ENCODE measurements around the gene WDPCP. TPM values are rescaled to one million over a fixed set of nuclear protein-coding genes. Genes with fewer than 3 reads are reported as not detected.
"Not testable (repeated sequence)": the region's sequence is repeated elsewhere in the genome, so short reads cannot be mapped to it uniquely, and the experiment has no call there.

WDPCP gene
- total RNA-seq, 8 experiments from 2014 or later, result 5.6 to 22.4 (median 14.6) TPM

DNA sequence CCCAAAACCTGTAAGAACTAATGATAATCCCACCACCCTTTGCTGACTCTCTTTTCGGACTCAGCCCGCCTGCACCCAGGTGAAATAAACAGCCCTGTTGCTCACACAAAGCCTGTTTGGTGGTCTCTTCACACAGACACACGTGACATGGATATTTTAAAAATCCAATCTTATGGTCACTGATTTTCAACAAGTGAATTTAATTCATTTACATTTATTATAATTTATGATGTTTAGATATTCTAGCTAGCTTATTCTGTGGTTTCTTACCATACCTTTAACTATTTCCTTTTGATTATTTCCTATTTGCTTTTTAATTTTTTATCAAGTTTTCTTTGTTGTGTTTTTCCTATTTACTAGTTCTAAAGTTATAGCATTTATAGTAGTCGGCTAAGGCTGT, 301.8 kb downstream of the WDPCP start:
- WGBS, 10 experiments, result 48 to 100% (median 94%) methylated on average over 1 to 3 of the region's 4 CpGs; no CpG with 5 or more reads in 1 of the 10 experiments
- H3K4me1 ChIP-seq (replicated peaks in 1 of 2); ATAC-seq (replicated peaks in 6 of 8); in situ Hi-C loops (cut with MboI; ENCODE audit: low pct_unique_long_range_greater_than_20kb in 2 of 9, low sequenced_read_pairs in 9 of 9, unreplicated experiment in 9 of 9); H3K27ac ChIP-seq; H3K4me3 ChIP-seq: not testable (repeated sequence)

DNA sequence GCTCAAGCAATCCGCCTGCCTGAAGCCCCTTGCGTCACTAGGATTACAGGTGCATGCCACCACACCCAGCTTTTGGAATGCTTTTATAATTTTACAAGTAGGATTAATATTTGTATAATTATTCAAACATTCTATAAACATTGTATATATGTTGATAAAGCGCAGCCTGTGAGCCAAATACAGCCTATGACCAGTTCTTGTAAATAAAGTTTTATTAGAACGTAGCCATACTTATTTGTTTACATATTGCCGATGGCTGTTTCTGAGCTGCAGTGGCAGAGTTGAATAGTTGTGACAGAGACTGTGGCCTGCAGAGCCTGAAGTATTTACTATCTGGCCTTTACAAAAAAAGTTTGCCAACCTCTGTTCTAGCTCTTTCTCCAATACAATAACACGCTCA, 305.0 kb downstream of the WDPCP start:
- 57 to 97% (median 90%) methylated on average over 1 to 6 of the region's 6 CpGs; no CpG with 5 or more reads in 1 of the 10 experiments for WGBS, 10 experiments
- Histone ChIP-seq H3K27ac (no peak overlapping the region), H3K4me1 (replicated peaks in 1 of 2) (no peaks in the 10 kb centered on the region), H3K4me3 (no peak overlapping the region)
- in situ Hi-C loops (cut with MboI; ENCODE audit: low pct_unique_long_range_greater_than_20kb in 2 of 9, low sequenced_read_pairs in 9 of 9, unreplicated experiment in 9 of 9), result no loop called here
- no peak for ATAC-seq (replicated peaks in 6 of 8)

DNA sequence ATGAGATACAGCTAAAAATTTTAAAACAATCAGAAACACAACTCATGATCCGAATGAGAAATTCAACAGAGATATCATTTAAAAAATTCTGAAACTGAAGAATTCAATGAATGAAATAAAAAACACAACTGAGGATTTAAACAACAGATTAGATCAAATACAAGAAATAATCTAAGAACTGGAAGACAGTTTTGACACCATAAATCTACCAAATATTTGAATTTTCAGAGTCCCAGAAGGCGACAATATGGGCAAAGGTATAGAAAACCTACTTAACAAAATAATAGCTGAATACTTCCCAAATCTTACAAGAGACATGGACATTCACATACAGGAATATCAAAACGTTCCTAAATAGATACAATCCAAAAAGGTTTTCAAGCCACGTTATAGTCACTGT, 315.7 kb downstream of the WDPCP start:
- H3K4me3 ChIP-seq, result no peak overlapping the region
- in situ Hi-C loops (cut with MboI; ENCODE audit: low pct_unique_long_range_greater_than_20kb in 2 of 9, low sequenced_read_pairs in 9 of 9, unreplicated experiment in 9 of 9), result no loop called here
- 32 to 100% (median 79%) methylated on average over 1 to 4 of the region's 4 CpGs for WGBS, 10 experiments

DNA sequence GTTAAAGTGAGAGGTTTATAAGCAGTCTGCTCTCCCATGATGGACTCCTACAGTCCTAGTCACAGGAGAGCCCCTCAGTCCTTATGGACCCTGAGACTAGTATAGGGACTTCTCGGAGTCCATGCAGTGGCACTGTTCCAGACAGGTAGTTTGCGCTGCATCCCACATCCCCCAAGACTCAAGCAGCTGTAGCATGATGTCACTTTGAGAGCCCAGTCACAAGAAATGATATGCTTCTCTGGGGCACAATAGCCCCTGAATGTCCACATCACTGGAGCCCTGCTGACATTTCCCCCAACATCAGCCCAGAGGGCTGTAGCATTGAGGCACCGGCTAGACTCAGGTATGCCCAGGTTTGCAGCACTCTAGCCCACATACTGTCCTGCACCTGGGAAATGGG, 317.6 kb downstream of the WDPCP start:
- 86 to 100% (median 100%) methylated on average over 1 to 3 of the region's 3 CpGs; no CpG with 5 or more reads in 6 of the 10 experiments for whole genome bisulfite sequencing, 10 experiments
- Histone ChIP-seq H3K4me3 (no peak overlapping the region), H3K4me1 (replicated peaks in 1 of 2) (no peaks in the 10 kb centered on the region), H3K27ac (no peak overlapping the region)
- no peak for ATAC-seq (replicated peaks in 6 of 8)
- in situ Hi-C loops (cut with MboI; ENCODE audit: low pct_unique_long_range_greater_than_20kb in 2 of 9, low sequenced_read_pairs in 9 of 9, unreplicated experiment in 9 of 9), result no loop called here

More for the DNA sequence above, 315.7 kb downstream of the WDPCP start:
- no peaks in the 10 kb centered on the region for H3K4me1 ChIP-seq (replicated peaks in 1 of 2)
- no peak for ATAC-seq (replicated peaks in 6 of 8)
- no peak overlapping the region for H3K27ac ChIP-seq

DNA sequence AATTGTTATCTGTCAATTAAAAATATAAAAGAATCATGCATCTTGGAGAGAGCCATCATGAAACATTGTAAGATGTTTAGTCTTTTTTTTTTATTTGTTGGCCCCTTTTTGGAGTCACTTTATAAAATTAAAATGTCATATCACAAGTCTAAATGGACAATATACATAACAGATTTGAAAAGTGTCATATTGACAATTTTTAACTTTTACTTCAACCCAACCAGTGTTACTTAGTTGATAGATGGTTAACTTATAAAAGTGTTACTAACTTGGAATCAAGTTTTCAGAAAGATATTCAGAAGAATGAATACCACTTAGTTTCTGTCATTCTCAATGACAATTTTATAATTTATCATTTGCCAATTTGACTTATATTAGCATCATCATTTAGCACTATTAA, 319.3 kb downstream of the WDPCP start:
- H3K4me3 ChIP-seq, result no peak overlapping the region
- ATAC-seq (replicated peaks in 6 of 8), result no peak
- no peaks in the 10 kb centered on the region for H3K4me1 ChIP-seq (replicated peaks in 1 of 2)
- in situ Hi-C loops (cut with MboI; ENCODE audit: low pct_unique_long_range_greater_than_20kb in 2 of 9, low sequenced_read_pairs in 9 of 9, unreplicated experiment in 9 of 9), result no loop called here
- H3K27ac ChIP-seq, result no peak overlapping the region

DNA sequence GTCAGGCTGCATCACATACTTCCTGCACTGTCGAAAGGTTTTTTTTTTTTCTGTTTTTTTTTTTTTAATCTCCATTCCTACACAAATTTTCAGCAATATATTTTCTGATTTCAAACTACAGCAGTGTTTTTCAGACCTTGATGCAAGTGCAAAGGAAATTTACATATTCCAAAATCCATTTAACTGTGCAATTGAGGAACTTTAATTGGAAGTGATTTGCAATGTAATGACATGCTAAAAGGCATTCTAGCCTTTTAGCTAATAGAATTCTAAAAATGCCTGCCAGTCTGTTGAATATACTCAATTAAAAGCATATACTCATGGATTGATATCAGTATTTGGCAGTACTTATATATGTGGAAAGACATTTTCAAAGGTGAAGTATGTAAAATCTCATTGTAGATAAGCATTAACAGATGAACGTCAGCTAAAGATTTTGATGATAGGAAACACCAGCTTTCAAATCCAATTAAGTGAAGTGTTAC, 327.1 kb downstream of the WDPCP start:
- ATAC-seq (replicated peaks in 6 of 8), result peak in 3 of 8 experiments; percentile 15 to 73 (median 54)
- H3K27ac ChIP-seq, result no peak overlapping the region
- H3K4me3 ChIP-seq, result no peak overlapping the region
- WGBS, 10 experiments, result 0 to 97% (median 90%) methylated on average over 1 to 2 of the region's 2 CpGs
- in situ Hi-C loops (cut with MboI; ENCODE audit: low pct_unique_long_range_greater_than_20kb in 2 of 9, low sequenced_read_pairs in 9 of 9, unreplicated experiment in 9 of 9), result no loop called here
- no peaks in the 10 kb centered on the region for H3K4me1 ChIP-seq (replicated peaks in 1 of 2)

DNA sequence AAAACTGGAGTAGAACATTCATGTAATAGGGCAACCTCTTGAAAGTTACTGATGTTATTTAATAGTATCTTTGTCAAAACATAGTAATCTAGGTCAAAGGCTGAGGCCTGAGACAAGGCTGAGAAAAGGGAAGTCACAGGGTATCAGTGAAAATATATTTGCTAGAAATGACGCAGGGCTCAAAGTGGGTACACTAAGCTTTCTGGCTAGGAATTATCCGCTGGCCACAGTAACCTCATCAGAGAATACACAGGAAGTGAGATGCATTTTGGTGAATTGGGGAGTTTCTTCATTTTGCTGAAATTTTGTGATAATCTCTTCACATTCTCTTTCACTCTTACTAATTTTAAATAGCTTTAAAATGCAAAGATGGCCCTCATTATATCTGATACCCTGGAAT, 330.8 kb downstream of the WDPCP start:
- in situ Hi-C loops (cut with MboI; ENCODE audit: low pct_unique_long_range_greater_than_20kb in 2 of 9, low sequenced_read_pairs in 9 of 9, unreplicated experiment in 9 of 9), result no loop called here
- WGBS, 10 experiments, result 79 to 100% (median 96%) methylated on average over 1 to 2 of the region's 2 CpGs; no CpG with 5 or more reads in 3 of the 10 experiments
- H3K4me1 ChIP-seq (replicated peaks in 1 of 2), result no peaks in the 10 kb centered on the region
- ATAC-seq (replicated peaks in 6 of 8), result no peak
- no peak overlapping the region for H3K27ac ChIP-seq
- H3K4me3 ChIP-seq, result no peak overlapping the region

DNA sequence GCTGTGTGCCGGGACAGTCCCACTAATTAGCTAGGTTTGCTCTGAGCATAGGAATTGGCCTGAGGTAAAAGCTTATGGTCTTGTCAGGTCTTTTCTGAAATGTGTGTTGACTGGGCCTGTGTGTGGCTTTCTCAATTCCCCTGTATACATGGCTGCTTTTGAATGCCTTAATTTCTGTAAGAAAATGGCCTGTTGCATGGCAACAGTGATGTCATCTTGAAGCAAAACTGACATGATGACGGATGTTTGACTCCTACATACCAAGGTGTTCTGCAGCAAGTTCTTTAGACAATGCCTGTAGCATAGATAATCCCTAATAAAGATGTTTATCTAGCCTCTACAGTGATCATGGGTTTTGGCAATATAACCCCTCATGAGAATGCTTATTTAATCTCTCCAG, 339.1 kb downstream of the WDPCP start:
- Histone ChIP-seq H3K4me1 (replicated peaks in 1 of 2) (no peaks in the 10 kb centered on the region), H3K27ac (no peak overlapping the region), H3K4me3 (no peak overlapping the region)
- in situ Hi-C loops (cut with MboI; ENCODE audit: low pct_unique_long_range_greater_than_20kb in 2 of 9, low sequenced_read_pairs in 9 of 9, unreplicated experiment in 9 of 9), result no loop called here
- ATAC-seq (replicated peaks in 6 of 8), result no peak
- 69 to 88% (median 83%) methylated on average over 1 to 2 of the region's 2 CpGs; no CpG with 5 or more reads in 3 of the 10 experiments for WGBS, 10 experiments

DNA sequence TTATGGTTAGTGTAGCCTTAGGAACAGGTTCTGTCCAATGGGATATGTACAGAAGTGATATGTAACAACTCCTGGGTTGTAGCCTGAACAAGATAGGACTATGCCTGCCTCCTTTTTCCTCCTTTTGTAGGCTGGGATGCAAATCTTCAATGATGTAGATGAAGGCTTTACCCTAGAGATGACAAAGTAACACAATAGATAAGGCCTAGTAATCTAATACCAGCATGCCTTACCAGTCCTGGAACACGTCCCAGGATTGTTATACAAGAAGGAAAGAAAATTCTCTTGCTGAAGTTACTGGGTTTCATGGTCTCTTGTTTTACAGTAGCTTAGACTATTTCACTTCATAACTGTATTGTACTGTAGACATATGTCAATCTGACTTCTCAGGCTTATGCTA, 345.5 kb downstream of the WDPCP start:
- H3K4me3 ChIP-seq, result no peak overlapping the region
- WGBS, 10 experiments, result 40 to 100% (median 66%) methylated on average over 1 of the region's 1 CpG; no CpG with 5 or more reads in 4 of the 10 experiments
- no peak overlapping the region for H3K27ac ChIP-seq
- no peaks in the 10 kb centered on the region for H3K4me1 ChIP-seq (replicated peaks in 1 of 2)
- in situ Hi-C loops (cut with MboI; ENCODE audit: low pct_unique_long_range_greater_than_20kb in 2 of 9, low sequenced_read_pairs in 9 of 9, unreplicated experiment in 9 of 9), result no loop called here
- no peak for ATAC-seq (replicated peaks in 6 of 8)

DNA sequence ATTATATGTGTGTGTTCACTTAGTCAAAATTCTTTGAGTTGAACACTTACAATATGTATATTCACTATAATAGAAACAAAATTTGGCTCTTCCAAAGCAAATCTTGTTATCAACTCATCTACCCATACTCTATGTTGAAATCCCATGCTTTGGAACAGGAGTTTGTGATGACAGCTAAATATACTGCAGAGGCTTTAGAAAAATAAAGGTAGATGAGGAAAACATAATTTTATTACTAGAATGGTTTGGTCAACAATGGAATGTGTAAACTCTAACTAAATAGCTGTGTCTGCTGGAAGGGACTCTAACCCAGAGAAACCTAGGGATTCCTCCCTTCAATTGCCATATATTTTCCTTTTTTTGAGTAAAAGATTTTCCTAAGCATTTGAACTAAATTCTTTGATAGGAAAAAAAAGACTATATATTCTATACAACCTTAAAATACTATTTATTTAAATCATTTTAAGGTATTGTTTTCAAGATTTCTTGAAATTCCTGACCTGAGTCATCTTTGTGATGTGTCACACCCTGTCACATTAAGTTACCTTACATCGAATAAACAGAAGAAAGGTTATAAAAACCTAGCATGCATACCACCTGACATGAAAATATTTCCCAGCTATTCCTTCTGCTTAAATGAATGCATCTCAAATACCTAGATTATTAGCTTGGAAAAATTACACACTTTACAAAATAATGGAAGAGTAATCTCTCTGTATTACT, 362.2 kb downstream of the WDPCP start:
- Histone ChIP-seq H3K4me3 (no peak overlapping the region), H3K27ac (no peak overlapping the region), H3K4me1 (replicated peaks in 1 of 2) (no peaks in the 10 kb centered on the region)
- in situ Hi-C loops (cut with MboI; ENCODE audit: low pct_unique_long_range_greater_than_20kb in 2 of 9, low sequenced_read_pairs in 9 of 9, unreplicated experiment in 9 of 9), result no loop called here
- ATAC-seq (replicated peaks in 6 of 8), result no peak
- 67 to 100% (median 89%) methylated on average over 1 of the region's 1 CpG; no CpG with 5 or more reads in 5 of the 10 experiments for WGBS, 10 experiments

DNA sequence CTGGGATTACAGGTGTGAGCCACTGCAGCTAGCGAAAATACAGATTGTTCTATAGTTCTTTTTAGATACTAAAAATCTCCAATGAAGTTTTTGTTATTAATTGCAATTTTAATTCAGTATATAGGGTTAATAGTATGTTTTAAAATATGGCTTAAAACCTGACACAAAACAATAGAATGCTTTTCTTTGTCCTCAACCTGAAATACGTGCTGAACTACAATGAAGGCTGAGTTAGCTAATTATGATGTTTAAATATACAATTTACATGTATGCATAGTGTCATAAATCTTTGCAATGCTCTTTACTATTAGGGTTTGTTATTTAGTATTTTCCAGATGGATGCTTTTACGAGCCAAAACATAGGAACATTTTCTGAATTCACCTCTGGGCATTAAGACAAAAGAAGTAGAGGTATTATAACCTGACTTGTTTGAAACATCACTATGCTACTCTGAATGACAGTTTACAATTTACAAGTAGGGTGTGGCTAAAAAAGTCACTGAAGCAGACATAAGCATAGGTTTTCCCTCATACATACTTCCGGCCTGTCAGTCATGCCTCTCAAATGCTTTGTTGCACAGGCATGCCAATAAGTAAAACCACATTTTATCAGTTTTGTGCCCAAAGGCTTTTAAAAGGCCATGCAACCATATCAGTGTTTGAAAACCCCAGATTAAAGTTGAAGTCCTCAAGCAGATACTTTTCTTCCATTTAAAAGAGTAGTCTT, 369.3 kb downstream of the WDPCP start:
- no peak overlapping the region for H3K27ac ChIP-seq
- in situ Hi-C loops (cut with MboI; ENCODE audit: low pct_unique_long_range_greater_than_20kb in 2 of 9, low sequenced_read_pairs in 9 of 9, unreplicated experiment in 9 of 9), result no loop called here
- ATAC-seq (replicated peaks in 6 of 8), result peak in 3 of 8 experiments; percentile 49 to 97 (median 94)
- no peaks in the 10 kb centered on the region for H3K4me1 ChIP-seq (replicated peaks in 1 of 2)
- no peak overlapping the region for H3K4me3 ChIP-seq
- WGBS, 10 experiments, result 0 to 100% (median 66%) methylated on average over 1 to 4 of the region's 4 CpGs; no CpG with 5 or more reads in 2 of the 10 experiments

DNA sequence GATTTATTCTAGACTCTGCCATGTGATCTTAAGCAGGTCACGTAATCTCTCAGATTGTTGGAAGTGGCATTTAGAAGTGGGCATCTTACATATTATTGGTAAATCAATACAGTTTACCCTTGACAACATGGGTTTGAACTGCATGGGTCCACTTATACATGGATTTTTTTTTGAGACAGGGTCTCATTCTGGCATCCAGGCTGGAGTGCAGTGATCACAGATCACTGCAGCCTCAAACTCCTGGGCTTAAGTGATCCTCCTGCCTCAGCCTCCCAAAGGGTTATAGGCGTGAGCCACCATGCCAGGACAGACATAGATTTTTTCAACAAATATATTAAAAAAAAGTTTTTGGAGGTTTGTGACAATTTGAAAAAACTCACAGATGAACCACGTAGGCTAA, 393.0 kb downstream of the WDPCP start:
- Histone ChIP-seq H3K4me3 (no peak overlapping the region), H3K27ac (no peak overlapping the region), H3K4me1 (replicated peaks in 1 of 2) (no peaks in the 10 kb centered on the region)
- in situ Hi-C loops (cut with MboI; ENCODE audit: low pct_unique_long_range_greater_than_20kb in 2 of 9, low sequenced_read_pairs in 9 of 9, unreplicated experiment in 9 of 9), result loop anchor here in 1 of 9 experiments (25.0 kb wide), 2 partner anchors 408 to 733 kb away; no protein-coding TSS in a partner anchor
- no peak for ATAC-seq (replicated peaks in 6 of 8)
- WGBS, 10 experiments, result 83 to 100% (median 93%) methylated on average over 1 to 3 of the region's 3 CpGs

DNA sequence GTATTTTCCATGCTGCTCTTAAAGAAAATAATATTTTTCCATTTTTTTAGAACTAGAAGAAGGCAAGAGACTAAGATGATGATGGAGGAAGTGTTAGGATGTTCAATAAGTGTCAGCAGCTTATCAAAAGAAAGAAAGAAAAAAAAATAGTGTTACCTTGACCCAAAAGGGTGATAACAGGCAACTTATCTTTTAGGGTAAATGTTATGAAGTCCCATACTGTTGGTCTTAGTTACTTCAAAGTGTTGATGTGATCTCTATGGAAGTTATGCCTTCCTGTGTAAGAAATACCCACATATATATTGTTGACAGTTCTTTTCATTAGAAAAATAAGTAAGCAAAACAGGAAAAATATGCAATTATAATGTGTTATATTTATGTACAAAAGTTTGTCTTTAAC, 394.1 kb downstream of the WDPCP start:
- no peaks in the 10 kb centered on the region for H3K4me1 ChIP-seq (replicated peaks in 1 of 2)
- ATAC-seq (replicated peaks in 6 of 8), result no peak
- H3K27ac ChIP-seq, result no peak overlapping the region
- H3K4me3 ChIP-seq, result no peak overlapping the region
- in situ Hi-C loops (cut with MboI; ENCODE audit: low pct_unique_long_range_greater_than_20kb in 2 of 9, low sequenced_read_pairs in 9 of 9, unreplicated experiment in 9 of 9), result loop anchor here in 1 of 9 experiments (25.0 kb wide), 2 partner anchors 407 to 732 kb away; no protein-coding TSS in a partner anchor

Data from motor neuron (in vitro differentiated cells).